ENCODE measurements around the gene EIF4G1. TPM values are rescaled to one million over a fixed set of nuclear protein-coding genes. Genes with fewer than 3 reads are reported as not detected.

EIF4G1 gene
- total RNA-seq, 2 donors from 2014 or later: 263 to 524 TPM

GRCh38 chr3:184290331-184290730 is 24.1 kb upstream of the EIF4G1 start:
- H3K4me3 ChIP-seq: no peak overlapping the region
- no peaks in the 10 kb centered on the region for H3K4me1 ChIP-seq
- TF ChIP-seq, protein P1, sequence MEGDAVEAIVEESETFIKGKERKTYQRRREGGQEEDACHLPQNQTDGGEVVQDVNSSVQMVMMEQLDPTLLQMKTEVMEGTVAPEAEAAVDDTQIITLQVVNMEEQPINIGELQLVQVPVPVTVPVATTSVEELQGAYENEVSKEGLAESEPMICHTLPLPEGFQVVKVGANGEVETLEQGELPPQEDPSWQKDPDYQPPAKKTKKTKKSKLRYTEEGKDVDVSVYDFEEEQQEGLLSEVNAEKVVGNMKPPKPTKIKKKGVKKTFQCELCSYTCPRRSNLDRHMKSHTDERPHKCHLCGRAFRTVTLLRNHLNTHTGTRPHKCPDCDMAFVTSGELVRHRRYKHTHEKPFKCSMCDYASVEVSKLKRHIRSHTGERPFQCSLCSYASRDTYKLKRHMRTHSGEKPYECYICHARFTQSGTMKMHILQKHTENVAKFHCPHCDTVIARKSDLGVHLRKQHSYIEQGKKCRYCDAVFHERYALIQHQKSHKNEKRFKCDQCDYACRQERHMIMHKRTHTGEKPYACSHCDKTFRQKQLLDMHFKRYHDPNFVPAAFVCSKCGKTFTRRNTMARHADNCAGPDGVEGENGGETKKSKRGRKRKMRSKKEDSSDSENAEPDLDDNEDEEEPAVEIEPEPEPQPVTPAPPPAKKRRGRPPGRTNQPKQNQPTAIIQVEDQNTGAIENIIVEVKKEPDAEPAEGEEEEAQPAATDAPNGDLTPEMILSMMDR (IDR thresholded peaks at IDR 0.05): no peak
- no peaks in the 10 kb centered on the region for H3K9me3 ChIP-seq
- no peaks in the 10 kb centered on the region for H3K27me3 ChIP-seq
- intact Hi-C loops (cut with DNase I): loop anchor here (5.0 kb wide), 1 partner anchor 393 kb away; no protein-coding TSS in a partner anchor
- H3K36me3 ChIP-seq: no peaks in the 10 kb centered on the region
- H3K27ac ChIP-seq: no peak overlapping the region
- no peak overlapping the region for H3K9ac ChIP-seq (ENCODE audit: low read depth in 2 of 2, low read length in 2 of 2)
- DNase-seq: no peak

DNA sequence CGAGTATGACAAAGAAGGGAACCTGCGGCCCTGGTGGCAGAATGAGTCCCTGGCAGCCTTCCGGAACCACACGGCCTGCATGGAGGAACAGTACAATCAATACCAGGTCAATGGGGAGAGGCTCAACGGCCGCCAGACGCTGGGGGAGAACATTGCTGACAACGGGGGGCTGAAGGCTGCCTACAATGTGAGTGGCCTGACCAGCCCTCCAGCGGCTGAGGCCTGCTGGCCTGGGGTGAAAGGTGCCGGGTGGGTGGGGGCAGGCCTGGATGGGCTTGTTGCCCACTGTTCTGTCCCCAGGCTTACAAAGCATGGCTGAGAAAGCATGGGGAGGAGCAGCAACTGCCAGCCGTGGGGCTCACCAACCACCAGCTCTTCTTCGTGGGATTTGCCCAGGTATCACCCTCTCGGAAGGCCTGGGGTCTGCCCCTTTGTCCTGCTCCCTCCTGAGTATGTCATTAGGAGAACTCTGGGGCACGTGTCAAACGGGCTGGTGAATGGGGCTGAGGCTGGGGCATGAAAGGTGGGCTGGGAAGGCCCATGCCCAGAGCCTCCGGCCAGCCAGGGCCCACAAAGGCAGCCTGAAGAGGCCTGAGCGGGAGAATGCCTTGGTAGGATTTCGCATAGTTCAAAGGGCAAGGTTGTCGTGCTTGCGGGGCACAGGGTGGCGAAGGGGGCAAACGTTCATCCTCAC is 23.2 kb upstream of the EIF4G1 start:
- Histone ChIP-seq H3K9me3 (no peaks in the 10 kb centered on the region), H3K9ac (ENCODE audit: low read depth in 2 of 2, low read length in 2 of 2) (no peak overlapping the region), H3K36me3 (no peaks in the 10 kb centered on the region), H3K27ac (no peak overlapping the region), H3K4me1 (no peaks in the 10 kb centered on the region), H3K4me3 (no peak overlapping the region), H3K27me3 (no peaks in the 10 kb centered on the region)
- TF ChIP-seq, protein P1 (IDR thresholded peaks at IDR 0.05): no peak
- intact Hi-C loops (cut with DNase I): loop anchor here (5.0 kb wide), 1 partner anchor 394 kb away; no protein-coding TSS in a partner anchor
- no peak for DNase-seq

DNA sequence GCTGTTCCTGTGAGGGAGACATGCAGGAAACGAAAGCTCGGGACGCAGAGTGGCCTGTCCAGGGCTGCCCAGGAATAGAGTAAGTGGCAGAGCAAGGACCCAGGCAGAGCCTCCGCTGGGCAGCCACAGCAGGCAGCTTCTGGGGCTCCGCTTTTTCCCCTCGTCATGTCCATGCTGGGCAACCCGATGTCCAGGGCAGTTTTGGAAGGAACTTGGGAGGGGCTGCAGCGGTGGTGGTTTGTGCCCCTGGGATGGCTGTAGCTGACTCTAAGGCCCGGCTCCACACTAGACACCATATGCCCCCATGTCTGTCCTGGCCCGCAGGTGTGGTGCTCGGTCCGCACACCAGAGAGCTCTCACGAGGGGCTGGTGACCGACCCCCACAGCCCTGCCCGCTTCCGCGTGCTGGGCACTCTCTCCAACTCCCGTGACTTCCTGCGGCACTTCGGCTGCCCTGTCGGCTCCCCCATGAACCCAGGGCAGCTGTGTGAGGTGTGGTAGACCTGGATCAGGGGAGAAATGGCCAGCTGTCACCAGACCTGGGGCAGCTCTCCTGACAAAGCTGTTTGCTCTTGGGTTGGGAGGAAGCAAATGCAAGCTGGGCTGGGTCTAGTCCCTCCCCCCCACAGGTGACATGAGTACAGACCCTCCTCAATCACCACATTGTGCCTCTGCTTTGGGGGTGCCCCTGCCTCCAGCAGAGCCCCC is 22.5 kb upstream of the EIF4G1 start:
- Histone ChIP-seq H3K9me3 (no peaks in the 10 kb centered on the region), H3K36me3 (no peaks in the 10 kb centered on the region), H3K4me3 (no peak overlapping the region), H3K4me1 (no peaks in the 10 kb centered on the region), H3K9ac (ENCODE audit: low read depth in 2 of 2, low read length in 2 of 2) (no peak overlapping the region), H3K27ac (no peak overlapping the region), H3K27me3 (no peaks in the 10 kb centered on the region)
- TF ChIP-seq, protein P1 (IDR thresholded peaks at IDR 0.05): no peak
- no peak for DNase-seq
- intact Hi-C loops (cut with DNase I): loop anchor here (5.0 kb wide), 1 partner anchor 395 kb away; no protein-coding TSS in a partner anchor

- peaks cover 2% of the 10 kb centered on the region for H3K36me3 ChIP-seq
- no peaks in the 10 kb centered on the region for H3K27me3 ChIP-seq
These were observed 18.6 kb upstream of the EIF4G1 start for GRCh38 chr3:184295771-184296170.

GRCh38 chr3:184296616-184297015 is 17.8 kb upstream of the EIF4G1 start:
- Histone ChIP-seq H3K9me3 (no peaks in the 10 kb centered on the region), H3K4me3 (no peak overlapping the region), H3K36me3 (peaks cover 11% of the 10 kb centered on the region), H3K27ac (no peak overlapping the region), H3K27me3 (no peaks in the 10 kb centered on the region), H3K9ac (ENCODE audit: low read depth in 2 of 2, low read length in 2 of 2) (no peak overlapping the region), H3K4me1 (peaks cover 9% of the 10 kb centered on the region)
- intact Hi-C loops (cut with DNase I): no loop called here
- no peak for DNase-seq
- TF ChIP-seq, protein P1 (IDR thresholded peaks at IDR 0.05): no peak

More at GRCh38 chr3:184295771-184296170, 18.6 kb upstream of the EIF4G1 start:
- intact Hi-C loops (cut with DNase I): no loop called here
- Histone ChIP-seq H3K4me3 (no peak overlapping the region), H3K9me3 (no peaks in the 10 kb centered on the region), H3K4me1 (peaks cover 9% of the 10 kb centered on the region), H3K9ac (ENCODE audit: low read depth in 2 of 2, low read length in 2 of 2) (no peak overlapping the region), H3K27ac (no peak overlapping the region)
- TF ChIP-seq, protein P1 (IDR thresholded peaks at IDR 0.05): no peak
- no peak for DNase-seq
